ENCODE results near the gene WDFY4. TPM values are rescaled to one million over a fixed set of nuclear protein-coding genes. Genes with fewer than 3 reads are reported as not detected.

The WDFY4 gene
- total RNA-seq, 3 donors from 2014 or later: 2.3 to 7.0 (median 5.8) TPM

DNA sequence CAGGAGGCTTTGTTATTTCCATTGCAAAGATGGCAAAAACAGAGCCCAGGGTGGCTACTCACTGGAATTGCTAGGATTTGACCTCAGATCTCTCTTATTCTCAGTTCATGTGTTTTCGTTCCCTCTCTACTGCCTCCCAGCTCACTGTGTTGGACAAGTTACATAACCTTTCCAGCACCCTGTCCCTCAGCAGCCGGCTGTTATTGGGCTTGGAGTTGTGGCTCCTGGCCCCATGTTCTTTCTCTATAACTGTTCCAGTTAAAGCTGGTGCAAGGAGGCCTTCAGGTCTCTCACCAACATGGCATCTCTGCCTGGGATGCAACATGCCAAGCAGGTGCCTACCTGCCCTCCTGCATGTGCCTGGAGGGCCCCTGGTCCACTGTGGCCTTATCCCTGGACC lies 198.2 kb downstream of the WDFY4 start:
- Histone ChIP-seq H3K27me3 (no peaks in the 10 kb centered on the region), H3K36me3 (no peaks in the 10 kb centered on the region), H3K9me3 (no peaks in the 10 kb centered on the region), H3K27ac (no peak overlapping the region), H3K4me1 (no peaks in the 10 kb centered on the region), H3K4me3 (no peak overlapping the region)
- no peak for TF ChIP-seq POLR2AphosphoS5 (IDR thresholded peaks at IDR 0.05)
- TF ChIP-seq CTCF (IDR thresholded peaks at IDR 0.05): no peak
- no peak for TF ChIP-seq POLR2A (IDR thresholded peaks at IDR 0.05)
- no peak for DNase-seq (ENCODE audit: low spot score in 2 of 2)
- intact Hi-C loops (cut with DNase I; ENCODE audit: low total_unique reads): no loop called here

GRCh38 chr10:48883701-48884100 lies 199.0 kb downstream of the WDFY4 start:
- no peak overlapping the region for H3K27ac ChIP-seq
- no peak for DNase-seq (ENCODE audit: low spot score in 2 of 2)
- intact Hi-C loops (cut with DNase I; ENCODE audit: low total_unique reads): no loop called here
- H3K4me3 ChIP-seq: no peak overlapping the region
- no peaks in the 10 kb centered on the region for H3K4me1 ChIP-seq
- H3K27me3 ChIP-seq: no peaks in the 10 kb centered on the region
- no peak for TF ChIP-seq POLR2AphosphoS5 (IDR thresholded peaks at IDR 0.05)
- no peak for TF ChIP-seq POLR2A (IDR thresholded peaks at IDR 0.05)
- TF ChIP-seq CTCF (IDR thresholded peaks at IDR 0.05): no peak
- H3K36me3 ChIP-seq: no peaks in the 10 kb centered on the region
- no peaks in the 10 kb centered on the region for H3K9me3 ChIP-seq

DNA sequence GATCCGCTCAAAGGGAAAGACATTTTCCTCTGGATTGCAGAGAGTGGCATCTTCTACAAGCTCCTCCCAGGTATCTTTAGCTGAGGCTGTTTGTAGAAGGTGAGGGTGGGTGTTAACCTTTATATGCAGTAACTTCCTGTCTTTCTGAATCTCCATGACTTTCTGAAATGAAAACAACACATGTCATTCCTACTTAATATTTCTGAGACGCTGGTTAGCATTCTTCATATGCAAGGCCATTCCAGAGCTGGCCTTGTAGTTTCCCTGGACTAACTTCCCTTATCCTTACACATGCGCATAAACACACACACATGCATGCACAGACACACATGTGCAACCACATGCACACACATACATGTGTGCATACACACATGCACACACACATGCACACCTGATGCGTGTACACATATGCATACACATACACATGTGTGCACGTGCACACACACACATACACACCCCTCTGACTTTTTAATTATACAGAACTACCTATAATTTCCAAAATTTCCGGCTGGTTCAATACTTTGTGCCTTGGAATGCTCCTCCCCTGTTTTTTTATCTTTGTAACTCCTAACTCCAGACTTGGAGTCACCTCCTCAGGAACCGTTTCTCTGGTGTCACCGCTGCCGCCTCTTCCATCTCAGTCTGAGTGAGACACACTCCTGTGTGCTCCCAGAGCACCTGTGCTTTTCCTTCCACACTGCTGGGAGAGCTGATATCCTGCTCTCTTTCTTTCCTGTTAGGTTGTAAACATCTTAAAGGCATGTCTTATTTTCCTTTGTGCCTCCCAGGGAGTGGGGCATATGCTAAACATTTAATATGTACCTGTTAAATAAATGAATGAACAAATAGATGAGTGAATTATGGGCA lies 199.7 kb downstream of the WDFY4 start:
- DNase-seq (ENCODE audit: low spot score in 2 of 2): no peak
- no peaks in the 10 kb centered on the region for H3K4me1 ChIP-seq
- TF ChIP-seq POLR2AphosphoS5 (IDR thresholded peaks at IDR 0.05) (no peak), POLR2A (IDR thresholded peaks at IDR 0.05) (no peak), CTCF (IDR thresholded peaks at IDR 0.05) (no peak)
- intact Hi-C loops (cut with DNase I; ENCODE audit: low total_unique reads): no loop called here
- no peaks in the 10 kb centered on the region for H3K9me3 ChIP-seq
- no peak overlapping the region for H3K4me3 ChIP-seq
- H3K27ac ChIP-seq: no peak overlapping the region
- H3K27me3 ChIP-seq: no peaks in the 10 kb centered on the region
- no peaks in the 10 kb centered on the region for H3K36me3 ChIP-seq

- Histone ChIP-seq H3K4me3 (no peak overlapping the region), H3K27me3 (no peaks in the 10 kb centered on the region), H3K36me3 (no peaks in the 10 kb centered on the region), H3K27ac (no peak overlapping the region), H3K4me1 (no peaks in the 10 kb centered on the region), H3K9me3 (no peaks in the 10 kb centered on the region)
- no peak for DNase-seq (ENCODE audit: low spot score in 2 of 2)
- no peak for TF ChIP-seq POLR2AphosphoS5 (IDR thresholded peaks at IDR 0.05)
- TF ChIP-seq CTCF (IDR thresholded peaks at IDR 0.05): no peak
- no peak for TF ChIP-seq POLR2A (IDR thresholded peaks at IDR 0.05)
- intact Hi-C loops (cut with DNase I; ENCODE audit: low total_unique reads): no loop called here
These were observed 200.7 kb downstream of the WDFY4 start for GRCh38 chr10:48885376-48885775.

DNA sequence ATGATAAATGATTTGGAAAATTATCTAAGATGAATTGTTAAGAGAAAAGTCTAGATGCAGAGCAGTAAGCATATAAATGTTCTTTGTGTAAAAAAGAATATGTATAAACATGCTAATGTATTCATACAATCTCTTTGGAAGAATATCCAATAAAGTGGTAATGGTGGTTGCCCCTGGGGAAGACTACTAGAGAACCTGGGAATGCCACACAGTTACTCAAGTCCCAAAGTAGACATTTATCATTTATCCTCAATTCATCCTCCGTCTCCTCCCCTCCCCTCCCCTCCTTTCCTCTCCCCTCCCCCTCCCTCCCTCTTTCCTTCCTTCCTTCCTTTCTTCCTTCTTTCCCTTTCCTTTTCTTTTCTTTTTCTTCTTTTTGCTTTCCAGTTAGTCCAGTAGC lies 203.3 kb downstream of the WDFY4 start:
- intact Hi-C loops (cut with DNase I; ENCODE audit: low total_unique reads): no loop called here
- H3K27ac ChIP-seq: no peak overlapping the region
- DNase-seq (ENCODE audit: low spot score in 2 of 2): no peak
- no peaks in the 10 kb centered on the region for H3K4me1 ChIP-seq
- TF ChIP-seq POLR2AphosphoS5 (IDR thresholded peaks at IDR 0.05) (no peak), CTCF (IDR thresholded peaks at IDR 0.05) (no peak), POLR2A (IDR thresholded peaks at IDR 0.05) (no peak)
- no peak overlapping the region for H3K4me3 ChIP-seq
- H3K27me3 ChIP-seq: no peaks in the 10 kb centered on the region
- no peaks in the 10 kb centered on the region for H3K36me3 ChIP-seq
- H3K9me3 ChIP-seq: no peaks in the 10 kb centered on the region

All from breast epithelium (tissue), 4 donors.